GM18873 (cell line): ENCODE measurements around the gene CEBPG.

Experiments used
- ATAC-seq: cut with Tn5 transposase; IDR thresholded peaks from one replicate; pipeline ENCODE4 v1.9.1; 2021; ENCODE audit warnings: mild to moderate bottlenecking, moderate library complexity, moderate number of reproducible peaks; ENCODE audit not compliant: unreplicated experiment, low FRiP score

Gene CEBPG

GRCh38 chr19:33403221-33403972 lies 29.9 kb downstream of the CEBPG start:
- ATAC-seq: no peak

DNA sequence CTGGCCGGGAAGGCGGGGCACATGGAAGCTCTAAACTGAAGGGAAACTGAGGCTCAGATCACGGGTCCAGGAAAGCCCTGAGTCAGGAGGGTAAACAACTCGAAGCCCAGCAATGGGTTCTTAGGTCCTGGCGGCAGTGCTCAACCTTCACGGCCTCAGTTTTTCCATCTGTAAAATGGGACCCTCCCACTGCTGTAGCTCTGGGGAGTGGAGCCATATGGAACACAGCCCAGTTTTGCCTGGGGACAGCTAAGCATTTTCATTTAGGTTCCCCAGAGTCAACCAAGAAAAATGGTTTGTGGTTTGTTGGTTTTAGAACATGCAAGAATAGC lies 30.4 kb downstream of the CEBPG start:
- ATAC-seq: no peak

DNA sequence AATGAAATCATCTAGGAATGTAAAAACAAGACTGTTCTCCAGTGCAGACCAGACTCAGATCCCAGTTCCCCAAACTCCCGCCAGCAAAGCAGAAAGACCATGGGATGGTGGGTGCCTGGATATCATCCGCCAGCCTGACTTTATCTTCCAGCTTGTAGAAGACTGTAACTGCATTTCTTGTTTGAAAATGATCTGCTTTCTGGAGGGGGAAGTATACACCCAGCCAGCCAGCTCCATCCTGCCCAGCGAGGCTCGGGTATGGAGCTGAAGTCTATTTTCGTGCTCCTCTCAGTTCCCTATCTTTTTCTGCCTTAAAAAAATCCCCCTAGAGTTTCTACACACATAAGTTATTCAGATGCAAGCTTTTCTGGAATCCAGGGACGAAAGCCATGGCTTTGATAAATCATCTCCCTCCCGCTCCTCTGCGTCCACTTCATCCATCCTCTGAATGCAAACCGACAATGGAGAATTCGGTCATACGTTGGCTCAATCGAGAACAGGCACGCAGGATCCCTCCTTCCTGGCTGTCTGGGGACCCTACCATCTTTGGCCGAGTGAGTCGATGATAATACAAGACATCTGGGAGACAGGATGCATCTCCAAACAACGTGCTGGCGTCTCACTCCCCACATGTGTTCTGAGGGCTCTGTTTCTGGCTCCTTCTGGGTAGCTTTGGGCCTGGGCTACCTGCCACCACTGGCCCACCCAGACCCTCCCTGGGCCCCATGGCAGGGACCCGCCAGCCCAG lies 31.2 kb downstream of the CEBPG start:
- ATAC-seq: no peak

- no peak for ATAC-seq
Measured at GRCh38 chr19:33405254-33405552, 31.7 kb downstream of the CEBPG start.

- no peak for ATAC-seq
Measured at GRCh38 chr19:33405553-33406461, 32.3 kb downstream of the CEBPG start.

GRCh38 chr19:33406521-33407139 lies 33.1 kb downstream of the CEBPG start:
- no peak for ATAC-seq

GRCh38 chr19:33407140-33407551 lies 33.6 kb downstream of the CEBPG start:
- no peak for ATAC-seq

- ATAC-seq: no peak
Measured at GRCh38 chr19:33407716-33408115, 34.2 kb downstream of the CEBPG start.

DNA sequence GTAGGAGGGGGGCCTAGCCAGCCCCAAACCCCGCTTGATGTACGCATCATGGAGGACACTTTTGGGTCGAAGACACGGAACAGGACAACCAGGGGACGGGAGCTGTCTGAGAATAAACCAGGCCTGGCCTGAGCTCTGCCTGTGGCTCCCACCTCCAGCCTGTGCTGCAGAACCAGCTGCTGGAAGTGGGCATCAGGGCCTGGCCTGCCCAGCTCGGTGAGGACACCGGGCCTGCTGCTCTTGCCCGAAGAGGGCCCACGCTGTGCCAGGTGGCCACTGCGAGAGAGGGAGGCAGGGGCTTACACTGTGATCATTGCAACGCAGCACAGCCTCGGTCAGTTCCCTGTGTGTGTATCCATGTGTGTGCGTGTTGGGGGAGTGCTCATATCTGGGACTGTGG lies 34.6 kb downstream of the CEBPG start:
- no peak for ATAC-seq

DNA sequence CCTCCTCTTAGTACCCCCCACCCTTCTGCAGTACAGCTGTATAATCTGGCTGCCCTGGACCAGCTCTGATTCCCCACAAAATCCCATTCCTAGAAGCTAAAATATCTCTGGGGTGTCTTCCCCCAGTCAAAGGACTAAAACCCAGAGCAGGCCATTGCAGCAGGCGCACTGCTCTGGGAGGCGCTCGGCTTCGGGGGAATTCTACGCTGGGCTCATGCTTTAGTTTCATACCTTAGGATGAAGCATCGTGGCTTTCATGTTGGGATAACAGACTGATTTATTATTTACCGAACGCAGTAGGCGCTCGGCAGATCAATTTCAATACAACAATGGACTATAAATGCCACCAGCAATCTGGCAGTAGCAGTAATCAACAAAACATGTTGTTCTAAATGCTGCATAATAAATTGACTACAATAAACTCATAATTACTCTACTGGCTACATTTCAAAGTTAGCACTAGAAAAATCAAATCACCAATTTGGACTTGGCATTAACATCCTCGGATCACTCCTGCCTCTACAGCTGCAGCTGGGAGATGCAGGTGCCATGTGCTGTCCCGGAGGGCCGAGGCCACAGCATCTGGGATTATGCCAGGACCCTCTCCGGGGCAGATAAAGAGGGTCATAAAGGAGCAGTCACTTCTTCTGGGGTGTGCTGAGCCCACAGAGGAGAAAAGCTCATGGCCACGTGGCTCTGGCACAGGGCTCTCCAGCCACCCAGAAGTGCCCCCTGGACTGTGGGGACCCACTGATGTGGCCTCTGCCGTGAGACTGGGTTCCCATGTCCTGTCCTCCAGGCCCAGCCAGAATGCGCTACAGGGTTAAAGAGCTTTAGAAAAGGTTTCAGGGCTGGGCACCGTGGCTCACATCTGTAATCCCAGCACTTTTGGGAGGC lies 35.3 kb downstream of the CEBPG start:
- no peak for ATAC-seq

- no peak for ATAC-seq
Measured at GRCh38 chr19:33409906-33410685, 36.6 kb downstream of the CEBPG start.

DNA sequence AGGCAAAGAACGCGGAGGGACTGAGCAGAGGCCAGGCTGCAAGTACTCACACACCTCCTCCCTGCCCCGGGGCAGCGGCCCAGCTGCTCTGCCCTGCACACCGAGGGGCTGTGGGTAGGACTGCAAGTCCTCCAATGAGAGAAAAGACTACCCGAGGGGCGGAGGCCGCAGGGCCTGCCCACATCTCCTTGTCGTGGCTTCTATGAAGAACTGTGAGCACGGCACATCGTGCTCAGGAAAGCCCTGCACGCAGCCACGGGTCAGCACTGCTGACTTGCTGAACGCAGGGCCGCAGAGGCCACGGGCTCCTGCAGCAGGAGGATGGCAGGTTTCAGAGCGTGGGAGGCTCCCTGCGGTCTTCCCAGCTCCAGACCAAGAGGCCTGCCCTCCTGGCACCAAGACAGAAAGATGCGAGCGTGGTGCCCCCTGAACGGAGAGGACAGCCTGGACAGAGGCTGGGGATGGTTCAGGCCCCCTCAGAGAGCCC lies 37.4 kb downstream of the CEBPG start:
- ATAC-seq: no peak

DNA sequence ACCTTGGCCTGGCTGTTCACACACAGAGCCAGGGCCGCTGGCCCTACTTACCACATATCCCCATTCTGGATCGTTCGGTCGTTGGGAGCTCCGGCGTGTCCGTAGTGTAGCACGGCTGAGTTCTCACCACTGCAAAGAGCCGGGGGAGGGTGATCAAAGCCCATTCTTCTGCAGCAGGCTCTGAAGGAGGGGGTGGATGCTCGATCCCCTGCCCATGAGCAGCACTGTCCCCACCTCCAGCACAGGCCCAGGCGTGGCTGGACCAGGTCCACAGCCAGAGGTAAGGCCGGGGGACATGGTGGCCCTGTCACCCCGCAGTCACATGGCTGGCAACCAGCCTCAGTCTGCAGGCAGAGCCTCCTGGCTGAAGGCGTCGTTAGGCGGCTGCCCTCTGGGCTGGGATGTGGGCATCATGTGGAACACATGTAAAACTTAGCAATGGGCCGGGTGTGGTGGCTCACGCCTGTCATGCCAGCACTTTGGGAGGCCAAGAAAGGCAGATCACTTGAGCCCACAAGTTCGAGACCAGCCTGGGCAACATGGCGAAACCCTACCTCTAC lies 38.2 kb downstream of the CEBPG start:
- no peak for ATAC-seq

GRCh38 chr19:33412601-33413425 lies 39.3 kb downstream of the CEBPG start:
- ATAC-seq: no peak

DNA sequence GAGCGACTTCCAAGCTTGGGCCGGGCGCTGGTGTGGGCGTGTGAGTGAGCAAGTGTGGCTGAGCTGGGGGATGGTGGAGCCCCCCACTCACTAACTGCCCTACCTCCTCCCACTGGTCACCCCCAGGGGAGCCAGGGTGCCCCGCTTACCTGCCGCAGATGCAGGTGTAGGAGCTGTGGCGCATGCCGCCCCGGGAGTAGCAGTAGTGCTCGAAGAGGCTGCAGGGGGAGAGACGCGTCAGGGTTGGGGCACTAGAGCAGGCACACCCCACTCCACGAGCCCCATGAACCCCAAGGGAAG lies 39.9 kb downstream of the CEBPG start:
- no peak for ATAC-seq

DNA sequence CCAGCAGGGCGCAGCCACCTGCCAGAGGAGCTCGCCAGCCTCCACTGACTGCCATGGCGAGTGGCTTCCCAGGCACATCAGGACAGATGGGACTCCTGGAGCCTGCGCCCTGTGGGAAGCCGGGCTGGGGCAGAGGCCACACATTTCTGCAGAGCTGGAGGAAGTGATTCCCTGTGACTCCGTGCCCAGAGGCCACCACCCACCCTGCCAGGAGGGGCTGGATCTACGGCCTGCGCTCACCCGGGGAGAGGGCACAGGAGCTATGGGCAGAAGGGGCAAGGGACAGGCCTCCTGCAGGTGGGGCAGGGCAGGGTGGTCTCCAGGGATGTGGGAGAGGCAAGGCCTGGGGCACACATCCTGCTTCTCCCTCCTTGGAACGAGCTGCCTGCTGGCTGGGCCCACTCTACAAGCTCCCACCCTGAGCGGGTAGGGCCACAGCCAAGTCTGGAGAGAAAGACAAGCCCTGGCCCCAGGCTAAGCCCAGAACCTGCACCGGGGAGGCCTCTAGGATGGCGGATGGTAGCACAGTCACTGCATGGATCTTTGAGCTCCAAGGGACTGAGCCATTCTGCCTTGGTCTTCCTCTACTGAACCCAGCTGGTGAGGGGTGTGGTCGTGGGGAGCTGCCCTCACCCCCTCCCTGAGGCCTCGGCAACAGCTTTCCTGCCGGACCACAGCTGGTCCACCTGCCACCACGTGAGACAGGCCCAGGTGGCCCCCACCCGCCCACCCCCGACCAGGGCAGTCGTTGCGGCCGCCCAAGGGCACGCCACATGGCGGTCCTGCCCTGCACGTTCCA lies 40.6 kb downstream of the CEBPG start:
- ATAC-seq: no peak
